ENCODE data around the gene PSMD3.

The PSMD3 gene

DNA sequence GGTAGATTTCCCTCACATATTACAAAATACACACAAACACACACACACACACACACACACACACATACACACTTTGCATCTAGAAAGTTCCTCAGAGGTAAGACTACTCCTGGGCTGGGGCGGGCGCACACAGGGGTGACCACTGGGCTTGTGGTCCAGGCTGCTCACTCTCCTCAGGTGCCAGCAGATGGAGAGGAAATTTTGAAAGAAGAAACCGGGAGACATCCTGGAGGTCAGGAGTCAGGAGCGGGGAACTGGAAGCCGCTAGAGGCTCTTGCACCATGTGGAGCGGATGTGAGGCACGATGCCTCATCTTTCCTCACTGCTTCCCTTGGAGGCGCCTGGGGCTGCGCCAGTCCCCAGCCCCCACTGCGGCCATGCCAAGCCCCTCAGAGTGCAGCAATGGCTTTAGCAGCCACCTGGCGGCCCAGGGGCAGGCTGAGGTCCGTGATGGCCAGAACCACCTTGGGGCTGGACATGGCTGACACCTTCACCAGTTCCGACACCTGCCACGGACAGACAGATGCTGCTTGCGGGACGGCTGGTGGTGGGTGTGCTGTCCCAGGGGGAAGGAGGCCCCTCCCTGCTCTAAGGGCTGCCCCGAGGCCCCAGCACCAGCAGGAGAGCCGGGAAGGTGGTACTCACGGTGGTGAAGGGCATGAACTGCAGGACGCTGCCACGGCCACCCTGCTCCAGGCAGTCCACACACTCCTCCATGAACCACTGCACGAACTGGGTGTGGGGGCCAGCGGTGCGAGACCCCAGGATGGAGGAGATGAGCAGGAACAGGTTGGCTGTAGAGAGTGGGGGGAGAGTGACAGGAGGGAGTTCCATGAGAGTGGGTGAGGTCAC lies 38.8 kb downstream of the PSMD3 start:
- DNase-seq (ENCODE audit: low read depth, low spot score) = no peak
- peak overlapping the region; percentile 46 for H3K27ac ChIP-seq

- H3K27ac ChIP-seq = peak overlapping the region; percentile 46
- DNase-seq (ENCODE audit: low read depth, low spot score) = no peak
Measured at GRCh38 chr17:40020146-40020545, 39.5 kb downstream of the PSMD3 start.

GRCh38 chr17:40021451-40021971 lies 40.9 kb downstream of the PSMD3 start:
- DNase-seq (ENCODE audit: low read depth, low spot score) = peak; percentile 46
- peak overlapping the region; percentile 85 for H3K27ac ChIP-seq

DNA sequence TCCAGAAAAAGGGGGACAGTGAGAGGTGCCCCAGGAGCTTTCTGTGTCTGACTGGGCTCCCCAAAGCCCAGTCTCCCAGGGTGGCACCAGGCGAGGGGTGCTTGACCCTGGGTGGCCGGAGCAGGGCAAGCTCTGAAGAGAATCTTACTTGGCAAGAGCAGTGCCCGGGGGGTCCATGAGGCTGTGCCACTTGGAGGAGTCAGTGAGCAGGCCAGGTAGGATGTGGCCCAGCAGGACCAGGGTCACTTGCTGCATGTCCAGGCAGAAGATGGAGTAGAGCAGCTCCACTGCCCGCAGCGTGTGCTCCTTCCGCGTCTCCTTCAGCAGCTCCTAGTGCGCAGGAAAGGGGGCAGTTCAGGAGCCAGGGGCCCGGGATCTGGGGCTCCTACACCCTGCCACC lies 41.9 kb downstream of the PSMD3 start:
- peak overlapping the region; percentile 85 for H3K27ac ChIP-seq

GRCh38 chr17:40022961-40023541 lies 42.4 kb downstream of the PSMD3 start:
- no peak for DNase-seq (ENCODE audit: low read depth, low spot score)
- H3K27ac ChIP-seq = peak overlapping the region; percentile 85

More for the DNA sequence above, 41.9 kb downstream of the PSMD3 start:
- no peak for DNase-seq (ENCODE audit: low read depth, low spot score)

DNA sequence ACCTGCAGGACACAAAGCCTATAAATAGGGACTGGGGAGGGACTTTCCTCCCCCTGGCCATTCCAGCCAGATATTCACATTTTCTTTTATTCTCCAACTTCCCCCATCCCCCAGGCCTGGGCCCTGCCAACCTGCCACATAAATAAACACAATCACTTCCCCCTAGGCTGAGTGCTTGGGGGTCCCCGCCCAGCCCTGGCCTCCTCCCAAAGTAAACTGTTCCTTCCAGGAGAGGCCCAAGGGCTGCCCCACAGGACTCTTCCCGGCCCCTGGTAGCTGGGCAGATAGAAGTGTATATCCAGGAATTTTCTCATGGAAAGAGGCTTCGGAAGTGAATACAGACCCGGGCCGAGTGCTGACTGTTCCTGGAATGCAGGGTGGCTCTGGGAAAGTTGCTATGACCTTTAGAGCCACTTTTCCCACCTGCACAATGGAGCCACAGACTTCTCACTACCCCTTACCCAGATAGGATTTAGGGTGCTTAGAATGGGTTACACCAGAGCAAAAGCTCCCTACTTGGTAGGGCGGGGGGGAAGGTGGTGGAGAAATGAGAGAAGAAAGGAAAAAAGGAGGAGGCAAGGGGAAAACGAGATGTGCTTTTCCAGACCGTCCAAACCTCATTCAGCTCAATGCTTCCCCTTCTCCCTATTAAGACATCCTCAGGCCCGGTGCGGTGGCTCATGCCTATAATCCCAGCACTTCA lies 43.1 kb downstream of the PSMD3 start:
- peak overlapping the region; percentile 85 for H3K27ac ChIP-seq
- DNase-seq (ENCODE audit: low read depth, low spot score) = no peak

DNA sequence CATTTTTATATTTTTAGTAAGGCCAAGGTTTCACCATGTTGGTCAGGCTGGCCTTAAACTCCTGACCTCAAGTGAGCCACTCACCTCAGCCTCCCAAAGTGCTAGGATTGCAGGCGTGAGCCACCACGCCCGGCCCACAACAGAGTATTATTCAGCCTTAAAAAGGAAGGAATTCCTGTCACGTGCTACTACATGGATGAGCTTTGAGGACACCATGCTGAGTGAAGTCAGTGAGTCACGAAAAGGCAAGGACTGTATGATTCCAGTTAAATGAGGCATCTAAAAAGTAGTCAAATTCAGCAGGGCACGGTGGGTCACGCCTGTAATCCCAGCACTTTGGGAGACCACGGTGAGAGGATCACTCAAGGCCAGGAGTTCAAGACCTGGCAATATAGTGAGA lies 44.3 kb downstream of the PSMD3 start:
- H3K27ac ChIP-seq = peak overlapping the region; percentile 85
- DNase-seq (ENCODE audit: low read depth, low spot score) = no peak

GRCh38 chr17:40025559-40025958 lies 45.0 kb downstream of the PSMD3 start:
- peak overlapping the region; percentile 85 for H3K27ac ChIP-seq
- no peak for DNase-seq (ENCODE audit: low read depth, low spot score)

- no peak for DNase-seq (ENCODE audit: low read depth, low spot score)
- peak overlapping the region; percentile 85 for H3K27ac ChIP-seq
Measured at GRCh38 chr17:40025991-40026815, 45.6 kb downstream of the PSMD3 start.

DNA sequence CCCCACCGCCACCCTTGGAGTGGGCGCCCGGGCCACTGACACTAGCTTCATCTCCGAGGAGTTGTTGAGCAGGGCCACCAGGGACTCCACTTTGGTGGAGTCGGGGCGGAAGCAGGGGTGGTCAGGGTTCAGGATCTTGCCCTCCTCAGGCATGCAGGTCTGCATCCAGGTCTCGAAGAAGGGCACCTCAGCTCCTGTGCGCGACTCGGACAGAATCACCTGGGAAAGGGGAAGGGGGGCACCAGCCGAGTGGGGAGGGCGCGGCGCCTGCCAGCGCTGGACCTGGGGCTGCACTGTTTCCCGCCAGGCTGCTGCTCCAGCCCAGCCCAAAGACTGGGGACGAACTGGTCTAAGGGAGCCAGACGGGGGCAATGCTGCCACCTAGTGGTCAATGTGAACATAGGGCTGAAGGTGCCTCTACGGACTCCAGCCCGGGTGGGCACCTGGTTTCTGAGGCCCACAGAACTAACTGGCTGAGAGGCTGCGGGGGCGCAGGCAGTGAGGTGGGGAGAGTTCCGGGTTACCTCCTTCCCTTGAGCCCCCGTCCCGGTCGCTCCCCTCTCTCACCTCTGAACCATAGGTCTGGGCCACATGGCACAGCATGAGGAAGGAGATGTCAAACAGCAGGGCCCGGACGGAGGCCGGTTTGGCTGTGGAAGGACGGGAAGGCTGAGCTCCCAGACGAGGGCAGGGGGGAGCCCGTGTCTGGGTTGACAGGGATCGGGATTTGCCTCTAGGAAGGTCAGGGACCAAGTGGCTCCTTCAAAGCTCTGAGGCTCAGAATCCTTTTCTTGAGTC lies 46.4 kb downstream of the PSMD3 start:
- H3K27ac ChIP-seq = peak overlapping the region; percentile 85
- DNase-seq (ENCODE audit: low read depth, low spot score) = no peak

DNA sequence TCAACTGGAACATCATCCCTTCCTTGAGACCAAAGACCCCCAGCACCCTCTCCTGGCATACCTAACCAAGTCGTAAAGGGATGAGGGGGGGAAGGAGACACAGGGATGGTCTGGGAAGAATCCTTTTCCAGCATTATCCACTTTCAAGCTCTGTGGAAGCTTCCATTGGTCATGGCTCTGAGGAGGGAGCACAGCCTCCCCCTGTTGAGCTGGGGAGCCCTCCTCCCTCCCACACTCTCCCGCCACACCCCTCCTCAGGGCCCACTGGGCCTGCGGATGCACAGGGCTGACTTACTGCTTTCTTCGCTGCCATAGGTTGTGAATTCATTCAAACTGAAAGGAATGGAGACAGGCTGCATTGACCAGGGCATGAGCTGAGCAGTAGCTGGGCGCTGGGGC lies 47.0 kb downstream of the PSMD3 start:
- H3K27ac ChIP-seq = no peak overlapping the region
- no peak for DNase-seq (ENCODE audit: low read depth, low spot score)

DNA sequence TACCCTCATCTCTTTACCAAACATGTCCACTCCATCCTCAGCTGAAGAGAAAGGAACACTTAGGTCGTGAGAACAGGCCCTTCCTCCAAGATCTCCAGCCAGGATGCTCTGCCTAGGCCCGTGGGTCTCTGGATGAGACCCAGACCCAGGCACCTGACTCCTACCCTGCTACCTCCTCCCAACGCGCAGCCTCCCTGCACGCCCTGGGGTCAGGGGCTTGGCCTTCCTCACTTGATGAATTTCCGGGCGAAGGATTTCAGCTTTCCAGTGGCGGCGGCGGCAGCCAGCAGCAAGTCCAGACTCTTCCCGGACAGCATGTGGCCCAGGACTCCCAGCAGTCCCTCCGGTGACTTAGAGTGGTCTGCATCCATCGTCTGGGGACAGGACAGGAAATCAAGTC lies 48.0 kb downstream of the PSMD3 start:
- DNase-seq (ENCODE audit: low read depth, low spot score) = no peak
- no peak overlapping the region for H3K27ac ChIP-seq

- H3K27ac ChIP-seq = no peak overlapping the region
- no peak for DNase-seq (ENCODE audit: low read depth, low spot score)
Measured at GRCh38 chr17:40031706-40032105, 51.1 kb downstream of the PSMD3 start.

DNA sequence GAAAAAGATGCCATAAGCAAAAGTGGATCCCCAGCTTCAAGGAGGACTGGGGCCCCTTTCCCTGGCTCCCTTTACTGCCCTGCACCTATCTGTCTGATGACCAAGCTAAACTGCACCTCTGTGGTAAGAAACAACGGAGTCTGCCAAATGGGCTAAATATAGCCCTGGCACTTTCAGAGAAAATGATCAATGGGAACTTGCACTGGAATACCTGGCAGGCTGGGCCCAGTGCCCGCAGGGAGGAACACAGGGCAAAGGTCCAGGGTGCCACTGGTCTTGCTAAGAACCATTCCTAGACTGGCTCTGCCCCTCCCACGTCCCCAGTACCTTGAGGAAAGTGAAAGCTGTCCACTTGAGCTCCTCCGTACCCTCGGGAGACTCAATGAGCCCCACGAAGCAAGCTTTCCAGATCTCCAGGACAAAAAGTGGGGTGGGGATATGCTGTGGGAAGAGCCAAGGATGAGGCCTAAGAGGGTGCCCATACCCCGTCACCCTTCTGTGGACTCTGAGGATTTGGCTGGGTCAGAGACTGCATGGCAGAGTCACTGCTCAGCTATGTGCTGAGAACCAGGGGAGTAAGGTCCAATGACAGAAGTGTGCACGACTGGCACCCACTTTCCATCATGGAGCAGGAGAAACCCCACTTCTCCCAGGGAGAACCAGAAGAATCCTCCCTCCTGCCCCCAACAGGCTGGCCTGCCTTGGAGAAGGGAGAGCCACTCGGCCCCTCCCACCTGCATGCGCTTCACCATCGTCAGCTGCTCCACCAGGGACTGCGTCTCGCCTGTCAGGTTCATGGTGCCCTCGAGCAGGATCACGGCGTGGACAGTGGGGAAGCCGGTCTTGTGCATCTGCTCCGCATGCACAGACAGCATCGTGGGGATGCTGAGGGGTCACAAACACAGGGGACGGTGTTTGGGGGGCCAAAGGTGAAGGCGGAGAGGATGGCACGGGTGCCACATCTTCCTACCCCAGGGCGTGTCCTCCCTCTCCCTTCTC lies 52.0 kb downstream of the PSMD3 start:
- DNase-seq (ENCODE audit: low read depth, low spot score) = no peak
- no peak overlapping the region for H3K27ac ChIP-seq

DNA sequence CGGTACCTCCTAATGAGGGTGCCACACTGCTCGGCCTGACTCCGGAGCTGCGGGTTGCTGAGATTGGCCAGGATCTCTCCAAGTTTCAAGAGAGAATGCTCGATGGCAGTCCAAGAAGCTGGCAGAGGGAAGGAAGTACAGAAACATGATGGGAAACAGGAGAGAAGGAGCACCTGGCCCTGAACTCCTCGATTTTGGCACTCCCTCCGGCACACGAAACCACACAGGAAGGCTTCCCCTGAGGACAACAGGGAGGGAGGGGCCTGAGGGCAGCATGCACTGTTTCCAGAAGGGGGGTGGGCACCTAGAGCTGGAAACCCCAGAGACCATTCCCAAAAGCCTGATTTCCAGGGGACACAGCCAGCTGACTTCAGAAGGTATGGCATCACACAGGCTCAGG lies 52.7 kb downstream of the PSMD3 start:
- DNase-seq (ENCODE audit: low read depth, low spot score) = no peak
- no peak overlapping the region for H3K27ac ChIP-seq

- DNase-seq (ENCODE audit: low read depth, low spot score) = no peak
- H3K27ac ChIP-seq = no peak overlapping the region
Measured at GRCh38 chr17:40034426-40035161, 54.0 kb downstream of the PSMD3 start.

DNA sequence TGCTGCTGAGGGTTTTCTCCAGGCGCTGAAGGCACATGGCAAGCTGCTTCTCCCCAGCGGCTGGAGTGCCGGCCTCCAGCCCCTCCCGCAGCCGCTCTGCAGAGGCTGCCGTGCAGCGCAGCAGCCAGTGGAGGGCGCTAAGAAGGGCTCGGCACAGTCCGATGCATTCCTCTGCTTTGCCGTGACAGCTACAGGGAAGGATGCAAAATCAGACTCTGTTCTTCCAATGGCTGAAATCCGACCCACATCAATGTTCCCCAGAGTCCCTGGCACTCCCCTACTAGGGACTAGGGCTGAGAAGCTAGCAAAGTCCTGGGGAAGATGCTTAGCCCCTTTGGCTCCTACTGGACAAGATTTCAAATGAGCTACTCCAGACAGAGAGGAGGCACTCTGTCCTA lies 54.6 kb downstream of the PSMD3 start:
- no peak for DNase-seq (ENCODE audit: low read depth, low spot score)
- no peak overlapping the region for H3K27ac ChIP-seq

Data from epithelial cell of prostate (primary cell).